HL-60 (cell line): Measurements from ENCODE around the gene MYO1D.

Experiments
- DNase-seq, 2 experiments: peaks; one replicate each; pipeline ENCODE4 v3.0.0-alpha.2; 2010 to 2020; ENCODE audit warnings: low read depth in 1 of 2, low spot score in 1 of 2
- H3K27ac ChIP-seq: fragments of 250-450 bp; sonication (Bioruptor Pico); replicated peaks from 2 replicates; pipeline ENCODE4 v1.5.1; 2020; ENCODE audit warnings: mild to moderate bottlenecking, moderate library complexity
- H3K27me3 ChIP-seq: fragments of 250-450 bp; sonication (Bioruptor Pico); 2 replicates; pipeline ENCODE4 v1.5.1; 2021; ENCODE audit warnings: mild to moderate bottlenecking, moderate library complexity; ENCODE audit not compliant: insufficient read depth, poor library complexity, severe bottlenecking
- H3K4me3 ChIP-seq: replicated peaks from 2 replicates; pipeline ENCODE4 v1.5.1; 2011; ENCODE audit warnings: mild to moderate bottlenecking, control low read depth, low read length; ENCODE audit not compliant: insufficient read depth
- CTCF ChIP-seq: IDR thresholded peaks from one replicate; pipeline ENCODE4 v1.5.1; 2011; ENCODE audit warnings: low read length, control low read depth, inconsistent platforms; ENCODE audit not compliant: insufficient read depth
- GABPA ChIP-seq: IDR thresholded peaks from 2 replicates; pipeline ENCODE4 v1.6.1; 2012; ENCODE audit warnings: low read depth
- POLR2AphosphoS5 ChIP-seq: IDR thresholded peaks from 2 replicates; pipeline ENCODE4 v1.6.1; 2012; ENCODE audit warnings: low read depth
- REST ChIP-seq: IDR thresholded peaks from 2 replicates; pipeline ENCODE4 v1.6.1; 2012; ENCODE audit warnings: low read depth; ENCODE audit not compliant: insufficient replicate concordance
- SPI1 ChIP-seq: IDR thresholded peaks from 2 replicates; pipeline ENCODE4 v1.6.1; 2012; ENCODE audit warnings: low read depth, mild to moderate bottlenecking, borderline replicate concordance

MYO1D gene

GRCh38 chr17:32752934-32753333, 124.0 kb downstream of the MYO1D start:
- Histone ChIP-seq H3K27ac (no peak overlapping the region), H3K4me3 (no peak overlapping the region), H3K27me3 (no peaks in the 10 kb centered on the region)
- DNase-seq, result no peak
- TF ChIP-seq SPI1 (no peak), GABPA (no peak), POLR2AphosphoS5 (no peak), CTCF (no peak), REST (no peak)

GRCh38 chr17:32747856-32748255, 129.1 kb downstream of the MYO1D start:
- no peak for TF ChIP-seq GABPA
- TF ChIP-seq CTCF, result no peak
- no peak for TF ChIP-seq POLR2AphosphoS5
- TF ChIP-seq SPI1, result no peak
- no peak for TF ChIP-seq REST
- no peak for DNase-seq
- no peak overlapping the region for H3K27ac ChIP-seq
- H3K27me3 ChIP-seq, result no peaks in the 10 kb centered on the region
- H3K4me3 ChIP-seq, result no peak overlapping the region

GRCh38 chr17:32746698-32747097, 130.2 kb downstream of the MYO1D start:
- no peak for DNase-seq
- H3K4me3 ChIP-seq, result no peak overlapping the region
- no peak for TF ChIP-seq GABPA
- no peak for TF ChIP-seq POLR2AphosphoS5
- TF ChIP-seq CTCF, result no peak
- TF ChIP-seq REST, result no peak
- H3K27ac ChIP-seq, result no peak overlapping the region
- no peaks in the 10 kb centered on the region for H3K27me3 ChIP-seq
